Osteoblast (primary cell): Measurements from ENCODE around the gene GALNT15. TPM values are rescaled to one million over a fixed set of nuclear protein-coding genes. Genes with fewer than 3 reads are reported as not detected.

Experiments used
- DNase-seq: peaks from one replicate; pipeline ENCODE4 v3.0.0; 2011; ENCODE audit warnings: low spot score, mixed read lengths; ENCODE audit not compliant: insufficient read length; ENCODE audit errors: missing footprints
- H2AFZ ChIP-seq: 2 replicates; pipeline ENCODE4 v1.6.0; 2011; ENCODE audit warnings: mild to moderate bottlenecking, low read length
- H3K27ac ChIP-seq: 2 replicates; pipeline ENCODE4 v1.5.1; 2011; ENCODE audit warnings: mild to moderate bottlenecking, low read depth, low read length, moderate library complexity
- H3K27me3 ChIP-seq: 2 replicates; pipeline ENCODE4 v1.6.0; 2012; ENCODE audit warnings: mild to moderate bottlenecking, control low read depth, inconsistent platforms, low read length, moderate library complexity; ENCODE audit not compliant: insufficient read depth
- H3K36me3 ChIP-seq: 2 replicates; pipeline ENCODE4 v1.5.1; 2011; ENCODE audit warnings: mild to moderate bottlenecking, low read length, control low read depth, moderate library complexity; ENCODE audit not compliant: insufficient read depth
- H3K4me1 ChIP-seq: 2 replicates; pipeline ENCODE4 v1.5.1; 2011; ENCODE audit warnings: mild to moderate bottlenecking, low read length, control low read depth, moderate library complexity; ENCODE audit not compliant: insufficient read depth
- H3K4me2 ChIP-seq: 2 replicates; pipeline ENCODE4 v1.6.0; 2011; ENCODE audit warnings: mild to moderate bottlenecking, low read length; ENCODE audit not compliant: insufficient read depth
- H3K4me3 ChIP-seq: fragments of 200-600 bp; sonication (generic); 3 replicates; pipeline ENCODE4 v1.5.1; 2012; ENCODE audit warnings: mild to moderate bottlenecking, low read length, inconsistent platforms; ENCODE audit not compliant: insufficient read depth
- H3K79me2 ChIP-seq: 2 replicates; pipeline ENCODE4 v1.6.0; 2012; ENCODE audit warnings: mild to moderate bottlenecking, low read length, control low read depth, inconsistent platforms; ENCODE audit not compliant: insufficient read depth
- H3K9me3 ChIP-seq: 2 replicates; pipeline ENCODE4 v1.5.1; 2011; ENCODE audit warnings: low read depth, low read length, control low read depth
- H4K20me1 ChIP-seq: 2 replicates; pipeline ENCODE4 v1.6.0; 2012; ENCODE audit warnings: mild to moderate bottlenecking, low read length, control low read depth; ENCODE audit not compliant: insufficient read depth
- total RNA-seq: library from RNA; depleted of rRNA; stranded (reverse); fragments of >200 nt; gene quantifications from 2 replicates; pipeline ENCODE4 v1.2.3, GENCODE V29; 2012
- TF ChIP-seq, protein P1 (sequence below): IDR thresholded peaks from 2 replicates; pipeline ENCODE4 v1.5.1; 2011; ENCODE audit warnings: mild to moderate bottlenecking, low read depth, low read length, moderate library complexity; ENCODE audit errors: extremely low read depth

The GALNT15 gene
- total RNA-seq, 1 donor: 6.5 TPM

GRCh38 chr3:16173283-16174025 is 1.0 kb upstream of the GALNT15 start:
- Histone ChIP-seq H3K27me3 (no peaks in the 10 kb centered on the region), H3K4me3 (no peak overlapping the region), H3K36me3 (no peaks in the 10 kb centered on the region), H3K4me2 (peak overlapping the region; percentile 77), H3K27ac (peak overlapping the region; percentile 88), H4K20me1 (no peaks in the 10 kb centered on the region), H3K9me3 (no peaks in the 10 kb centered on the region), H3K4me1 (peaks cover 42% of the 10 kb centered on the region), H2AFZ (no peak overlapping the region), H3K79me2 (no peaks in the 10 kb centered on the region)
- TF ChIP-seq, protein P1, sequence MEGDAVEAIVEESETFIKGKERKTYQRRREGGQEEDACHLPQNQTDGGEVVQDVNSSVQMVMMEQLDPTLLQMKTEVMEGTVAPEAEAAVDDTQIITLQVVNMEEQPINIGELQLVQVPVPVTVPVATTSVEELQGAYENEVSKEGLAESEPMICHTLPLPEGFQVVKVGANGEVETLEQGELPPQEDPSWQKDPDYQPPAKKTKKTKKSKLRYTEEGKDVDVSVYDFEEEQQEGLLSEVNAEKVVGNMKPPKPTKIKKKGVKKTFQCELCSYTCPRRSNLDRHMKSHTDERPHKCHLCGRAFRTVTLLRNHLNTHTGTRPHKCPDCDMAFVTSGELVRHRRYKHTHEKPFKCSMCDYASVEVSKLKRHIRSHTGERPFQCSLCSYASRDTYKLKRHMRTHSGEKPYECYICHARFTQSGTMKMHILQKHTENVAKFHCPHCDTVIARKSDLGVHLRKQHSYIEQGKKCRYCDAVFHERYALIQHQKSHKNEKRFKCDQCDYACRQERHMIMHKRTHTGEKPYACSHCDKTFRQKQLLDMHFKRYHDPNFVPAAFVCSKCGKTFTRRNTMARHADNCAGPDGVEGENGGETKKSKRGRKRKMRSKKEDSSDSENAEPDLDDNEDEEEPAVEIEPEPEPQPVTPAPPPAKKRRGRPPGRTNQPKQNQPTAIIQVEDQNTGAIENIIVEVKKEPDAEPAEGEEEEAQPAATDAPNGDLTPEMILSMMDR: no peak
- DNase-seq: no peak

DNA sequence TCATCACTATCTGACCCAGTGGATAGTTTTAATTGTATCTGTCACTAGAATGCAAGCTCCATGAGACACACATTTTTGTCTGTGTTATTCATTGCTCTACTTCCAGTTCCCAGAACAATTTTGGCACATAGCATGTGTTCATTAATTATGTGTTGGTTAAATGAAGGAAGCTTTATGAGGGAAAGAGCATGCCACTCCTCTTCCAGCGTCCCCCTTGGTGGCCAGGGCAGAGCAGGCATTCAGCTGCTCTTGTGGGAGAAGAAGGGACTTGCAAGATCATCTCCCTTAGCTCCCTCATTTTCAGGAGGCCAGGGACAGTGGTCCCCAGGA is 489 bp upstream of the GALNT15 start:
- DNase-seq: peak; percentile 85
- Histone ChIP-seq H4K20me1 (no peaks in the 10 kb centered on the region), H3K4me3 (peak overlapping the region; percentile 17), H3K36me3 (no peaks in the 10 kb centered on the region), H3K27me3 (no peaks in the 10 kb centered on the region), H3K79me2 (no peaks in the 10 kb centered on the region), H3K4me2 (peak overlapping the region; percentile 77), H3K4me1 (peaks cover 45% of the 10 kb centered on the region), H3K27ac (peak overlapping the region; percentile 88), H3K9me3 (no peaks in the 10 kb centered on the region), H2AFZ (no peak overlapping the region)
- TF ChIP-seq, protein P1: no peak

DNA sequence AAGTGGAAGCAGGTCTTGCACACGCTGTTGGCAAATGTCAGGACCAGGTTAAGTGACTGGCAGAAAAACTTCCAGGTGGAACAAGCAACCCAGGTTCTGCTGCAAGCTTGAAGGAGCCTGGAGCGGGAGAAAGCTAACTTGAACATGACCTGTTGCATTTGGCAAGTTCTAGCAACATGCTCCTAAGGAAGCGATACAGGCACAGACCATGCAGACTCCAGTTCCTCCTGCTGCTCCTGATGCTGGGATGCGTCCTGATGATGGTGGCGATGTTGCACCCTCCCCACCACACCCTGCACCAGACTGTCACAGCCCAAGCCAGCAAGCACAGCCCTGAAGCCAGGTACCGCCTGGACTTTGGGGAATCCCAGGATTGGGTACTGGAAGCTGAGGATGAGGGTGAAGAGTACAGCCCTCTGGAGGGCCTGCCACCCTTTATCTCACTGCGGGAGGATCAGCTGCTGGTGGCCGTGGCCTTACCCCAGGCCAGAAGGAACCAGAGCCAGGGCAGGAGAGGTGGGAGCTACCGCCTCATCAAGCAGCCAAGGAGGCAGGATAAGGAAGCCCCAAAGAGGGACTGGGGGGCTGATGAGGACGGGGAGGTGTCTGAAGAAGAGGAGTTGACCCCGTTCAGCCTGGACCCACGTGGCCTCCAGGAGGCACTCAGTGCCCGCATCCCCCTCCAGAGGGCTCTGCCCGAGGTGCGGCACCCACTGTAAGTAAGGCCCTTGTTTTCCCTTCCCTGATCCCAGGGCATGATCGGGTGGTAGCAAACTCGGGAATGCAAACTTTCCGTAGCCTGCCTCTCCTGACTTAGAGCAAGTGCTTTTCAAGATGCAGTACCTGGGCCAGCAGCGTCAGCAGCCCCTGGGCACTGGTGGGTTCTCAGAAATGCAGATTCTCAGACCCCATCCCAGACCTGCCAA is 759 bp downstream of the GALNT15 start:
- no peaks in the 10 kb centered on the region for H3K79me2 ChIP-seq
- H3K4me2 ChIP-seq: peak overlapping the region; percentile 77
- no peaks in the 10 kb centered on the region for H3K27me3 ChIP-seq
- no peaks in the 10 kb centered on the region for H4K20me1 ChIP-seq
- H3K27ac ChIP-seq: peak overlapping the region; percentile 88
- H3K36me3 ChIP-seq: no peaks in the 10 kb centered on the region
- peak overlapping the region; percentile 50 for H3K4me3 ChIP-seq
- H2AFZ ChIP-seq: peak overlapping the region; percentile 80
- DNase-seq: no peak
- H3K4me1 ChIP-seq: peaks cover 48% of the 10 kb centered on the region
- TF ChIP-seq, protein P1: no peak
- no peaks in the 10 kb centered on the region for H3K9me3 ChIP-seq
